Activated naive CD4-positive, alpha-beta T cell treated with anti-CD3 and anti-CD28 coated beads, Interleukin-2, amount 50 U/mL, for 24 hours (primary cell): Measurements from ENCODE around the gene OR5F1.

Experiments
- H3K27ac Mint-ChIP-seq: one replicate; pipeline ENCODE4 v1.8.0; 2021; ENCODE audit warnings: mild to moderate bottlenecking, mixed read lengths
- H3K27me3 Mint-ChIP-seq: one replicate; pipeline ENCODE4 v1.8.0; 2021; ENCODE audit warnings: mixed read lengths
- H3K36me3 Mint-ChIP-seq: one replicate; pipeline ENCODE4 v1.8.0; 2021; ENCODE audit warnings: mixed read lengths
- H3K4me1 Mint-ChIP-seq: one replicate; pipeline ENCODE4 v1.8.0; 2021; ENCODE audit warnings: mixed read lengths
- H3K4me3 Mint-ChIP-seq: one replicate; pipeline ENCODE4 v1.8.0; 2021; ENCODE audit warnings: mild to moderate bottlenecking, mixed read lengths
- H3K9me3 Mint-ChIP-seq: one replicate; pipeline ENCODE4 v1.8.0; 2021; ENCODE audit warnings: mixed read lengths

The OR5F1 gene

GRCh38 chr11:55994525-55994924 lies at the start of gene OR5F1:
TSS of gene OR5F1 (minus strand) at chr11:55994625. CDS start at chr11:55994625, 0 bp downstream.
- Mint-ChIP-seq H3K36me3 (no peaks in the 10 kb centered on the region), H3K27ac (no peak within 1 kb of the TSS), H3K9me3 (peaks cover 28% of the 10 kb centered on the region), H3K4me3 (no peak within 1 kb of the TSS), H3K4me1 (no peaks in the 10 kb centered on the region), H3K27me3 (no peaks in the 10 kb centered on the region)

DNA sequence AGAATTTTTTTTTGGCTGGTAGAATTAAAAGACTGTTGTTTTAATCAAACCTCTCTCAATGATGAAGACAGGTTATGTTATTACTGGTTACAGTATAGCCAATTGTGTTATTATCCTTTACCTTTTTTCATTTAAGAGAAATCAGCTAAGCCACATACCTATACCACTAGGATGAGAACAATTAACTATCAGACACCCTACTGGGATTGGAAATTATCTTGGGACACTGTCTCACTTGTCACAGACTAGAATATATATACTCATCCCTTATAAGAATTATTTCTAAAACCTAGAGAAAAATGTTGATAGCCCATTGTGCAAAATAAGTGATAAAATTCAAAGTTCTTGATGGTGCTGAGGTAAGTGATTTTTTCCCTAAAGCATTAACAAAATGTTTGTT lies 32.9 kb upstream of the OR5F1 start, which contains the start of gene OR5AS1:
TSS of gene OR5AS1 (plus strand) at position 301 of the 400 bp plus-strand sequence. CDS start 2,765 bp downstream, outside the sequence.
- Mint-ChIP-seq H3K4me3 (no peak within 1 kb of the TSS), H3K36me3 (no peaks in the 10 kb centered on the region), H3K4me1 (no peaks in the 10 kb centered on the region), H3K9me3 (peaks cover 8% of the 10 kb centered on the region), H3K27me3 (no peaks in the 10 kb centered on the region), H3K27ac (no peak within 1 kb of the TSS)

DNA sequence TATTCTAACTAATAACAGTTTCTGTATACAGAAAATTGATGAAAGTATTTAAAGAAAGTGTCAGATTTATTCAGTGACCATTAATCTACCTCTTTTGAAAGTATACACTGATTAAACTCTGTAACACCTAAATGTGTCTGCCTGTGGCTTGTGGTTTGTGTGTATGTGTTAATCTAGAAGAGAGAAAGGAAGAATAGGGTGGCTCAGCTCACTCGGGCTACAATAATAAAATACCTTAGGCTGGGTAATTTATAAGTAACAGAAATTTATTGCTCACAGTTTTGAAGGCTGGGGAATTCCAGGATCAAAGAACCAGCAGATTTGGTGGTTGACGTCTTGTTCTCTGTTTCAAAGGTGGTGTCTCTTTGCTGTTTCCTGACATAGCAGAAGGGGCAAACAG lies 19.4 kb upstream of the OR5F1 start:
- Mint-ChIP-seq H3K36me3 (no peaks in the 10 kb centered on the region), H3K27me3 (no peaks in the 10 kb centered on the region), H3K4me1 (no peaks in the 10 kb centered on the region), H3K27ac (no peak overlapping the region), H3K4me3 (no peak overlapping the region), H3K9me3 (peaks cover 9% of the 10 kb centered on the region)

GRCh38 chr11:56010716-56011115 lies 16.3 kb upstream of the OR5F1 start:
- H3K4me1 Mint-ChIP-seq, result no peaks in the 10 kb centered on the region
- no peak overlapping the region for H3K4me3 Mint-ChIP-seq
- H3K9me3 Mint-ChIP-seq, result peaks cover 9% of the 10 kb centered on the region
- H3K36me3 Mint-ChIP-seq, result no peaks in the 10 kb centered on the region
- H3K27me3 Mint-ChIP-seq, result no peaks in the 10 kb centered on the region
- no peak overlapping the region for H3K27ac Mint-ChIP-seq

- Mint-ChIP-seq H3K36me3 (no peaks in the 10 kb centered on the region), H3K27ac (no peak overlapping the region), H3K4me1 (no peaks in the 10 kb centered on the region), H3K4me3 (no peak overlapping the region), H3K27me3 (no peaks in the 10 kb centered on the region), H3K9me3 (peaks cover 5% of the 10 kb centered on the region)
Observed at GRCh38 chr11:55970935-55971334, 23.5 kb downstream of the OR5F1 start.

DNA sequence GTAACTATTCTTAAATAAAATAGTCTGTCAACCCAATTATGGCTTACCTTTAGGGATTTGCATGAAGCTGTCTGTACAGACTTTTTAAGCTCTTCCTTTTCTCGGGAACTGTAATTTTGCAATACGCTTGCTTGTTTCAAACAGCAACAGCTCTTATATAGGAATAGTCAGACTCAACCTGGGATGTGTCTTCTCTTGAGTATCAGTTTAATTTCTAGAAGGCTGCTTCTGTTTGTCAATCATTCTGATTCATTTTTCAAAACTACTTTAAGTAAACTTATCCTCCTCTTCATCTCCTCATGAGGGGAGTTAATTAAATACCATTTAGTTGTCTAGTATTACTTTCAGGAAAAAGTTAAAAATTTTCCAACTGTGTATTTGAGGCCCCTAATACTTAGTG lies 24.6 kb downstream of the OR5F1 start, which contains the start of gene OR10AG1:
TSS of gene OR10AG1 (minus strand) at position 101 of the 400 bp plus-strand sequence. CDS start at position 63, 38 bp downstream.
- H3K36me3 Mint-ChIP-seq, result no peaks in the 10 kb centered on the region
- no peak within 1 kb of the TSS for H3K4me3 Mint-ChIP-seq
- H3K27ac Mint-ChIP-seq, result no peak within 1 kb of the TSS
- H3K9me3 Mint-ChIP-seq, result peaks cover 5% of the 10 kb centered on the region
- H3K4me1 Mint-ChIP-seq, result no peaks in the 10 kb centered on the region
- no peaks in the 10 kb centered on the region for H3K27me3 Mint-ChIP-seq

DNA sequence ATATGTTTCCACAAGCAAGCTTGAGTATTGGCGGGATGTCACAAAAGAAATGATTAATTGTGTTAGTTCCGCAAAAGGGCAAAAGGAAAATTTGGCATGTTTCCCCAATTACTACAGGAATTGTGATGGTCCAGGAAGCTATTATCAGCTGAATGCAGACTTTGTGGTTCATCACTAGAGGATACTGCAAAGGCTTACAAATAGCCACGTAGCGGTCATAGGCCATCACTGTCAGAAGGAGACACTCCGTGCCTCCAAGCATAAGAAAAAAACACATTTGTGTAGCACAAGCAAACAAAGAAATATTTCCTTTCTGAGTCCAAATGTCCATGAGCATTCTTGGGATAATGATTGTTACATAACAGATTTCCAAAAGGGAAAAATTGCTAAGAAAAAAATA lies 26.5 kb downstream of the OR5F1 start:
- Mint-ChIP-seq H3K27ac (no peak overlapping the region), H3K4me3 (no peak overlapping the region), H3K36me3 (no peaks in the 10 kb centered on the region), H3K27me3 (no peaks in the 10 kb centered on the region), H3K9me3 (peaks cover 6% of the 10 kb centered on the region), H3K4me1 (no peaks in the 10 kb centered on the region)

GRCh38 chr11:55966391-55966790 lies 28.0 kb downstream of the OR5F1 start:
- H3K27me3 Mint-ChIP-seq, result no peaks in the 10 kb centered on the region
- no peaks in the 10 kb centered on the region for H3K36me3 Mint-ChIP-seq
- H3K9me3 Mint-ChIP-seq, result peaks cover 10% of the 10 kb centered on the region

DNA sequence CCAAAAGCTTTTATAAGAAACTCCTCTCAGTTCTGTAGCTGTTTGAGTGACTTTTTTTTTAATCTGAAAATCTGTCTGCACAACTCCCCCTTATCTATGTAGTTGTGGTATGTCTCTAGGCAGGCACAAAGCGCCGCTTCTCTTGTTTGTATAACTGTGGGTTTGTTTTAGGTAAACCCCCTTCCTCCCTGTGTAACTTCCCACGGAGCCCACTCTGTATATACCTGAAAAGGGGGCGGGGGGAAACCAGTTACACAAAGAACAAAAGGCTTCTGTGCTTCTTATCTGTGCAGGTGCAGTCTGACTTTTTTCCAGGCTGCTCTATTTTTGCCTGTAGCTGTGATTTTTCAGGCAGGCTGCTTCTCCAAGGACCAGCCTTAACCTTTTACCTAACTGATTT lies 37.9 kb downstream of the OR5F1 start:
- no peaks in the 10 kb centered on the region for H3K27me3 Mint-ChIP-seq
- H3K4me1 Mint-ChIP-seq, result no peaks in the 10 kb centered on the region
- no peak overlapping the region for H3K4me3 Mint-ChIP-seq
- H3K27ac Mint-ChIP-seq, result no peak overlapping the region
- no peaks in the 10 kb centered on the region for H3K36me3 Mint-ChIP-seq
- no peaks in the 10 kb centered on the region for H3K9me3 Mint-ChIP-seq

More at GRCh38 chr11:55966391-55966790, 28.0 kb downstream of the OR5F1 start:
- Mint-ChIP-seq H3K27ac (no peak overlapping the region), H3K4me3 (no peak overlapping the region), H3K4me1 (no peaks in the 10 kb centered on the region)

DNA sequence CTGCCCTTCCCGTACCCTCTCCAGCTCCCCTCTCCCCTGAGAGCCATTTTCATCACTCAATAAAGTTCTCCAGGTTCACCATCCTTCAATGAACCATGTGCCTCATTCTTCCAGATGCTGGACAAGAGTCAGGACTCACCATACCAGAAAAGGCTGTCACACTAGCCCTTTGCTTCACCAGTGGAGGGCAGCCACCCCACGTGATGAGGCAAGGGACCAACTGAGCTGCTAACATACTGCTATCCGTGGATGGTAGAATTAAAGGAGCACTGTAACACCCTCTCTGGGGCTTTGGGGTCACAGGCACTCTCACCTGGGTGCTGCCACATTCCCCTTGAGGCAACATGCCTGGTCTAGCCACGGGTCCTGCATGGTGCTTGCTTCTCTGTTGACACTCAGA lies 45.1 kb downstream of the OR5F1 start:
- Mint-ChIP-seq H3K36me3 (no peaks in the 10 kb centered on the region), H3K27me3 (no peaks in the 10 kb centered on the region), H3K27ac (no peak overlapping the region), H3K9me3 (peaks cover 5% of the 10 kb centered on the region), H3K4me3 (no peak overlapping the region), H3K4me1 (no peaks in the 10 kb centered on the region)
